Measurements from ENCODE around the gene PRKCD.
A peak's percentile ranks its signal among the peaks of the same experiment; 100 is the strongest.

Gene PRKCD

GRCh38 chr3:53190659-53191058, 29.6 kb downstream of the PRKCD start:
- DNase-seq (ENCODE audit: low read depth in 2 of 2), result no peak

GRCh38 chr3:53191836-53192480, 30.9 kb downstream of the PRKCD start:
- no peak for DNase-seq (ENCODE audit: low read depth in 2 of 2)

GRCh38 chr3:53192608-53193007, 31.6 kb downstream of the PRKCD start:
- no peak for DNase-seq (ENCODE audit: low read depth in 2 of 2)

- DNase-seq (ENCODE audit: low read depth in 2 of 2), result no peak
Measured at GRCh38 chr3:53193466-53194209, 32.6 kb downstream of the PRKCD start.

GRCh38 chr3:53194210-53195065, 33.4 kb downstream of the PRKCD start:
- DNase-seq (ENCODE audit: low read depth in 2 of 2), result no peak

GRCh38 chr3:53195066-53195450, 34.0 kb downstream of the PRKCD start:
- no peak for DNase-seq (ENCODE audit: low read depth in 2 of 2)

- peak; percentile 21 to 48 for DNase-seq (ENCODE audit: low read depth in 2 of 2)
Measured at GRCh38 chr3:53195602-53196574, 34.9 kb downstream of the PRKCD start.

- peak; percentile 28 to 51 for DNase-seq (ENCODE audit: low read depth in 2 of 2)
Measured at GRCh38 chr3:53196575-53197407, 35.8 kb downstream of the PRKCD start.

- no peak for DNase-seq (ENCODE audit: low read depth in 2 of 2)
Measured at GRCh38 chr3:53198256-53198977, 37.4 kb downstream of the PRKCD start.

GRCh38 chr3:53198996-53199395, 38.0 kb downstream of the PRKCD start:
- no peak for DNase-seq (ENCODE audit: low read depth in 2 of 2)

GRCh38 chr3:53199834-53200233, 38.8 kb downstream of the PRKCD start:
- no peak for DNase-seq (ENCODE audit: low read depth in 2 of 2)

- no peak for DNase-seq (ENCODE audit: low read depth in 2 of 2)
Measured at GRCh38 chr3:53200501-53201498, 39.8 kb downstream of the PRKCD start.

GRCh38 chr3:53202331-53203015, 41.5 kb downstream of the PRKCD start:
- no peak for DNase-seq (ENCODE audit: low read depth in 2 of 2)

- no peak for DNase-seq (ENCODE audit: low read depth in 2 of 2)
Measured at GRCh38 chr3:53211706-53212702, 51.0 kb downstream of the PRKCD start.

GRCh38 chr3:53213276-53213675, 52.3 kb downstream of the PRKCD start:
- no peak for DNase-seq (ENCODE audit: low read depth in 2 of 2)

- DNase-seq (ENCODE audit: low read depth in 2 of 2), result no peak
Measured at GRCh38 chr3:53215816-53216215, 54.8 kb downstream of the PRKCD start.

- no peak for DNase-seq (ENCODE audit: low read depth in 2 of 2)
Measured at GRCh38 chr3:53216723-53217122, 55.7 kb downstream of the PRKCD start.

Data from stimulated activated CD4-positive, alpha-beta T cell treated with anti-CD3 and anti-CD28 coated beads, Interleukin-15, amount 100 ng/mL, for 48 hours (primary cell).